WI38 (cell line): ENCODE results near the gene MYOM3.

Source experiments
- H3K4me3 ChIP-seq: 2 replicates; pipeline ENCODE4 v1.5.1; 2011; ENCODE audit warnings: low read depth, mild to moderate bottlenecking, control low read depth, low read length
- TF ChIP-seq, protein P1 (sequence below): IDR thresholded peaks from 2 replicates; pipeline ENCODE4 v1.5.1; 2012; ENCODE audit warnings: low read depth, mild to moderate bottlenecking, control low read depth, low read length

Gene MYOM3

DNA sequence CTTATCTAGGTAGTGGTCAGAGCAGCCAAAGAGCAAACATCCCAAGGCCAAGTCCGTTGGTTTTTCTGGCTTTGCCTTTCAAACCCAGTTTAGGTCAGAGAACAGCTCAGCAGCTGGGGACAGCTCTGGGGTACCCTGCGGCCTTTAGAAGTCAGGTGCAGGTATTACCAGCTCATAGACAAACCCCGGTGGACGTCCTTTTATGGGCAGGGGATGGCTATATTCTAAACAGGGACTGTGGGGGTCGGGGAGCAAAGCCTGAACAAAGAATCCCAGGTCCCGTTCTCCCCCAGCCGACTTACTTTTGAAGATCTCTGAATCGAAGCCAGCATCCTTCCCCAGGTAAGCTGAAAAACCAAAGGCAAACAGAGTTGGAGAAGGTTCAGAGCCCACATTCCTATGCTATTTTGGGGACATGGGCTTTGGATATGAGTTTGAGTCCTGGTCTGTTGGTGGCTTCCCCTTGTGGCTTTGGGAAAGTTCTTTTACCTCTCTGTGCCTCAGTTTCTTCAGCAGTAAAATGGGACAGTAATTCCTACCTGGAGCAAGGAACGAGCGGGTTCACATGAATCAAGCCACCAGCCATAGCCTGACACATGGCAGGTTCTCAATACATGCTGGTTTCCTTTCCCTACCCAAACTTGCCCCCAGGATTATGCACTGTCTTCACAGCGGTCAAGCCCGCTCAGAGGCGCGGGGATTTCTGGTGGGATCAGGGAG lies 16.6 kb downstream of the MYOM3 start:
- TF ChIP-seq, protein P1, sequence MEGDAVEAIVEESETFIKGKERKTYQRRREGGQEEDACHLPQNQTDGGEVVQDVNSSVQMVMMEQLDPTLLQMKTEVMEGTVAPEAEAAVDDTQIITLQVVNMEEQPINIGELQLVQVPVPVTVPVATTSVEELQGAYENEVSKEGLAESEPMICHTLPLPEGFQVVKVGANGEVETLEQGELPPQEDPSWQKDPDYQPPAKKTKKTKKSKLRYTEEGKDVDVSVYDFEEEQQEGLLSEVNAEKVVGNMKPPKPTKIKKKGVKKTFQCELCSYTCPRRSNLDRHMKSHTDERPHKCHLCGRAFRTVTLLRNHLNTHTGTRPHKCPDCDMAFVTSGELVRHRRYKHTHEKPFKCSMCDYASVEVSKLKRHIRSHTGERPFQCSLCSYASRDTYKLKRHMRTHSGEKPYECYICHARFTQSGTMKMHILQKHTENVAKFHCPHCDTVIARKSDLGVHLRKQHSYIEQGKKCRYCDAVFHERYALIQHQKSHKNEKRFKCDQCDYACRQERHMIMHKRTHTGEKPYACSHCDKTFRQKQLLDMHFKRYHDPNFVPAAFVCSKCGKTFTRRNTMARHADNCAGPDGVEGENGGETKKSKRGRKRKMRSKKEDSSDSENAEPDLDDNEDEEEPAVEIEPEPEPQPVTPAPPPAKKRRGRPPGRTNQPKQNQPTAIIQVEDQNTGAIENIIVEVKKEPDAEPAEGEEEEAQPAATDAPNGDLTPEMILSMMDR, result no peak
- H3K4me3 ChIP-seq, result no peak overlapping the region

DNA sequence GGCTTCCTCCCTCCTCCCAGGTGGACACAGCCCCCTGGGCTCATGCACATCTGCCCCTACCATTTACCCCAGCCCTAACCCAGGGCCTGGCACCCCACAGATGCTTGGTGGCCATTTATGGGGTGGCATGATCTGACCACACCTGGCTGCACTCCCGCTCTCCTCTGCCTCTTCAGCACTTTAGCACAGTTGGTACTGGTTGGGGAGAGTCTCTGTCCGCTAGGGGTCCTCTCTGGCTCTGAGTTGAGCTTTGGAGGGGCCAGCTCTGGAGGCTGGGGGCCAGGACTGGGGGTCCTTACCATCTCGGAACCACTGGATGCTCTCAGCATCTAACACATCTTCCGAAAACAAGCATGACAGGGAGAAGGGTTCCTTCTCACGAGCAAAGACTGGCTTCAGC lies 17.4 kb downstream of the MYOM3 start:
- H3K4me3 ChIP-seq, result no peak overlapping the region
- TF ChIP-seq, protein P1, result no peak

DNA sequence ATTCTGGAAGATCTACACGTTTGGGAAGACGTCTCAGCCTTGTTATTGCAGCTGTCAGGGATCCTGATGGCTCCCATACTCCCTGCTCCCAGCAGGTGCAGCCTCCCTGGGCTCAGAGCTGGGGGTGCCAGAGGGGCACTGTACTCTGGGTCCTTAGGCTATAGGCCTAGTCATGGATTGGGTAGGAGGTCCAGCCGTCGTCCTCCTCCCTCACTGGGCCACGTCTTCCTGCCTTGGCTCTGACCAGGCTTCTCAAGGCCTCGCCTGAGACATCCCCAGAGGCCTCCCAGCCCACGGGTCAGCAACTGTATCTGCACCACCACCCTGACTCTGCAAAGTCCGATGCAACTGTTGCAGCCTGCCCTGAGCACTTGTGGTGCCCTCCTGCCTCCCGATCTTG lies 18.2 kb downstream of the MYOM3 start:
- TF ChIP-seq, protein P1, result no peak
- H3K4me3 ChIP-seq, result no peak overlapping the region

DNA sequence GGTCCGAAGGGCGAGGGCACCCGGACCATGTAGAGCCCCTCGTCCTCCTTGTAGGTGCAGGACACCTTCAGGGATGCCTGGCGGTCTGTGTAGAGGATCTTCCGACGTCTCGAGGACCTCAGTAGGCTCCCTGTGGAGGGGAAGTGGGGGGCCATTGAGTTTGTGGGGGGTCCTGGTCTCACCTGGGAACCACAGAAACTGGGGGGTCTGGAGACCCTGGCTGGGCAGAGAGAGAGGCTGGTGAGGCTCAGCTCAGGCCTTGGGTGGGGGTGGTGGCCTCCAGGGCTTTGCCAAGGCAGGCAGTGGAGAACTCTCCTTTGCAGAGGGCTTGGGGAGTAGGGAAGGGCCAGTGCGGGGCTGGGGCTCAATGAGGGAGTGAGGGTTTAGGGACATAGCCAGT lies 19.0 kb downstream of the MYOM3 start:
- TF ChIP-seq, protein P1, result no peak
- H3K4me3 ChIP-seq, result no peak overlapping the region

DNA sequence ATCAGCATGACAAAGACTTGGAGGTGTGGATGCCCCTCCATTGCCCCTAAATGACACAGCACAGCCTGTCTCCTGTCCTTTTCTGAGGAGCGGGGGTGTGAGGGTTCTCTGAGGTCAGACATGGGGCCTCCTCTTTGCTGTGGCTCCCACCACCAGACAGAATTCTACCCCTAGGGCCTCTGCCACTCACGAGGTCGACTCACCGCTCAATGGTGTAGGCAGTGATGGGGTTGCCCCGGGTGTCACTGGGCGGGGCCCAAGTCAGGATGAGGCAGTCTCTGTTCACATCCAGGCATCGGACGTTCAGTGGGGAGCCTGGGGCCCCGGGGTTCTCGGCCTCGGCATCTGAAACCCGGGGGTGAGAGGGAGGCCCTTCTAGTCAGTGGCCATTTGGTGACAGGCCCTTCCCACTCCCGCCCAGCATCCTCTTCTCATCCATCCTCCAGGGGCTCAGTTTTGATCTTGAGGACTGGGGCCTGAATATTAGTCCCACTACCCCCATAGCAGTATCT lies 19.9 kb downstream of the MYOM3 start:
- H3K4me3 ChIP-seq, result no peak overlapping the region
- TF ChIP-seq, protein P1, result no peak

DNA sequence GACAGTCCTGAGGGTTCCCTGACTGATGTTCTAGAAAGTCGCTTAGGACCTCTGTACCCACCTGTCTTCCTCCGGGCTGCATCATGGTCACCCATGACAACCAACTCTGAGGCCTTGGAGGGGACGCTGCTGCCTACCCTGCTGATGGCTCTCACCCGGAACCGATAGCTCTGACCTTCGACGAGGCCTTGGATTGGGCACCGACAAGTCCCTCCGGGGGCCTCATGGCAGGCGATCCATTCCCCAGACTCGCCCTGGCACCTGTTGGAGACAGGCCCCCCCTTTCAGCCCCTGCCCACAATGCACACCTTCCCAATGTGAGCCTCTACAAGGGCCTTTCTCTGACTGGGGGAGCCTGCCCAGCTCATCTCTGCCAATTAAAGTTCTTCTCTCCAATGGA lies 21.2 kb downstream of the MYOM3 start:
- H3K4me3 ChIP-seq, result no peak overlapping the region
- TF ChIP-seq, protein P1, result no peak

DNA sequence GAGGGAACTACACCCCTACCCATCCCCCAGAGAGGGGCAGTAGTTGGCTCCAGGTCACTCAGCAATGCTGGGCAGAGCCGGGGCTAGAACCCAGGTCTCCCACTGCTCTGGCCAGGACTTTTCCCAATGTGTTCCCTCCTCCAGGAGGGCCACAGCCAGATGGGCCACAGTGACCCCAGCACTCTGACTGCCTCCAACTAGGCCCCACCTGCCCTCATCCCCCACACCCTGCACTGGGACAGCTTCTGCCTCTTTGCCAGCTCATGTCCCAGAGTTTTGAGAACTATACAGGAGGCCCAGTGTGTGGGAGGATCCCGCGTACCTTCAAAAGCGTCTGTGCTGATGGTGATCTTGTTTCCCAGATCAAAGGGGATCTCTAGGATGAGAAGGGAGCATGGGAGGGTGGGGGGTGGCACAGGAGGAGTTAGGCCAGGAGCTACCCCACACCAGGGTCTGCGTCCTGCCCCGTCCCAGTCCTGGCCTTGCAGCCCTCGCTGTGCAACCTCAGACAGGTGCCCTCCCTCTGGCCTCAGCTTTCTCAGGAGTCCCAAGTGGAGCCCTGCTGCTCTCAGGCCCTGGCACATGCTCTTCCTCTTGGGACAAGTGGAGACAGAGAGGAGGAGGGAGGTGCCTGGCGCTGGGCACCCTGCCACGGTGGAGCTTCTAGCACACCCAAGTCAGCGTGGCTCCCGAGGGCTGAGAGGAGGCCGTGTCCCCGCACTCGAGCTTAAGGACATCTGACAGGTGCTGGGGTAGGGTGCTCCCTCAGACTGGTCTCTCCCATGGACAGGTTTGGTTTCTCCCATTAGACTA lies 22.0 kb downstream of the MYOM3 start:
- H3K4me3 ChIP-seq, result no peak overlapping the region
- TF ChIP-seq, protein P1, result no peak
